HEK293T (cell line): ENCODE measurements around the gene CSF1R.

Experiments used
- CTCF ChIA-PET: fragments of 350-600 bp; formaldehyde crosslinking; extraction: SDS; loops from one replicate; lab custom pipeline; 2021; ENCODE audit warnings: antibody characterized with exemption, inconsistent platforms; lab: Yijun Ruan, JAX
- POLR2A ChIA-PET: fragments of 350-600 bp; formaldehyde crosslinking; extraction: SDS; loops from one replicate; lab custom pipeline; 2020; ENCODE audit warnings: antibody characterized with exemption, inconsistent platforms; lab: Yijun Ruan, JAX
- DNase-seq: peaks from one replicate; pipeline ENCODE4 v3.0.0; 2012; ENCODE audit warnings: mixed read lengths; ENCODE audit errors: extremely low spot score
- ARNT ChIP-seq: fragments of 450-650 bp; IDR thresholded peaks from 2 replicates; pipeline ENCODE4 v1.6.1; 2017; ENCODE audit warnings: mild to moderate bottlenecking
- BHLHE40 ChIP-seq: fragments of 450-650 bp; IDR thresholded peaks from 2 replicates; pipeline ENCODE4 v1.6.1; 2016; ENCODE audit warnings: mild to moderate bottlenecking, moderate library complexity, borderline replicate concordance
- CTBP1 ChIP-seq: fragments of 450-650 bp; IDR thresholded peaks from 2 replicates; pipeline ENCODE4 v1.6.1; 2016; ENCODE audit warnings: borderline replicate concordance
- ELF4 ChIP-seq: fragments of 450-650 bp; IDR thresholded peaks from 2 replicates; pipeline ENCODE4 v1.6.1; 2017; ENCODE audit warnings: antibody characterized with exemption
- FOXA1 ChIP-seq: fragments of 450-650 bp; IDR thresholded peaks from 2 replicates; pipeline ENCODE4 v1.6.1; 2016; ENCODE audit warnings: mild to moderate bottlenecking
- FOXK2 ChIP-seq: fragments of 450-650 bp; IDR thresholded peaks from 2 replicates; pipeline ENCODE4 v1.6.1; 2016; ENCODE audit warnings: mild to moderate bottlenecking
- FOXM1 ChIP-seq: fragments of 450-650 bp; IDR thresholded peaks from 2 replicates; pipeline ENCODE4 v1.6.1; 2017; ENCODE audit warnings: mild to moderate bottlenecking, borderline replicate concordance
- HDGF ChIP-seq: fragments of 450-650 bp; IDR thresholded peaks from 2 replicates; pipeline ENCODE4 v1.6.1; 2017; ENCODE audit warnings: antibody characterized with exemption, borderline replicate concordance
- L3MBTL2 ChIP-seq: fragments of 450-650 bp; conservative IDR thresholded peaks from 2 replicates; pipeline ENCODE4 v1.6.1; 2016; ENCODE audit warnings: mild to moderate bottlenecking
- LEF1 ChIP-seq: fragments of 450-650 bp; IDR thresholded peaks from 2 replicates; pipeline ENCODE4 v1.6.1; 2017; ENCODE audit warnings: mild to moderate bottlenecking, borderline replicate concordance
- NFRKB ChIP-seq: fragments of 450-650 bp; IDR thresholded peaks from 2 replicates; pipeline ENCODE4 v1.6.1; 2016; ENCODE audit warnings: mild to moderate bottlenecking, moderate library complexity
- SP1 ChIP-seq: fragments of 450-650 bp; IDR thresholded peaks from 2 replicates; pipeline ENCODE4 v1.6.1; 2017
- SUZ12 ChIP-seq: fragments of 450-650 bp; IDR thresholded peaks from 2 replicates; pipeline ENCODE4 v1.6.1; 2016; ENCODE audit warnings: mild to moderate bottlenecking
- TARDBP ChIP-seq: fragments of 450-650 bp; IDR thresholded peaks from 2 replicates; pipeline ENCODE4 v1.6.1; 2016
- ZNF384 ChIP-seq: fragments of 450-650 bp; IDR thresholded peaks from 2 replicates; pipeline ENCODE4 v1.6.1; 2016
- TF ChIP-seq, protein P1 (sequence below): fragments of 450-650 bp; IDR thresholded peaks from 2 replicates; pipeline ENCODE4 v1.6.1; 2016

Gene CSF1R

DNA sequence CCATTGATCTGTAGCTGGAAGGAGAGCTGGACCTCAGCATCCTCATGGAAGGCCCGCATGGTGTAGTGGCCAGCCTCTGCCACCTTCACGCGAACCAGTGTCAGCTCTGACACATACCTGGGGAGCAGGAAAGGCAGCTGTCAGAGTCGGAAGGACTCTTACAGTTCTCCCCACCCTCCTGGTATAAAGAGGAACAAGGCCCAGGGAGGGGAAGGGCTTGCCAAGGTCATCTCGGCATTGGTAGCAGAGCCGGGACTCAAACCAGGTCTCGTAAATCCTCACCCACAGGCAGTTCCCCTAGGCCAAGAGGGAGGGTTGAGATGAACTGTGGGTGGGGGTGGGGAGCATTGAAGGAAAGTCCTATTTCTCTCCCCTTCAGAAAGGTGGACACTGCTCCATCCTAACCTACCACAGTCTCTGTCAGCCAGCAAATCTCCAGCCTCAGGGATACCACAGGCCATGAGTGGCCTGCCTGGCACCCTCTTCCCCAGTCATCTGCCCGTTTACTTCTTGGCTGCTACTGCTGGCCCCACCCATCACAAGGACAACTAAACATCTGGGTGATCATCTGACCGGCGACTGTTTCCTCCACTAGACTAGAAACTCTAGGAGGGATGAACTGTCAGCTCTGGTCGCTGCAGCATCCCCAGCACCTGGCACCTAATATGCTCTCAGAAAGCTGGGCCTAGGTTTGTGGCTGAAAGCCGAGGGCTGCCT lies 45.8 kb upstream of the CSF1R start:
- TF ChIP-seq ZNF384 = no peak
- TF ChIP-seq NFRKB = no peak
- no peak for TF ChIP-seq ARNT
- no peak for TF ChIP-seq FOXM1
- no peak for TF ChIP-seq CTBP1
- no peak for TF ChIP-seq SUZ12
- TF ChIP-seq, protein P1, sequence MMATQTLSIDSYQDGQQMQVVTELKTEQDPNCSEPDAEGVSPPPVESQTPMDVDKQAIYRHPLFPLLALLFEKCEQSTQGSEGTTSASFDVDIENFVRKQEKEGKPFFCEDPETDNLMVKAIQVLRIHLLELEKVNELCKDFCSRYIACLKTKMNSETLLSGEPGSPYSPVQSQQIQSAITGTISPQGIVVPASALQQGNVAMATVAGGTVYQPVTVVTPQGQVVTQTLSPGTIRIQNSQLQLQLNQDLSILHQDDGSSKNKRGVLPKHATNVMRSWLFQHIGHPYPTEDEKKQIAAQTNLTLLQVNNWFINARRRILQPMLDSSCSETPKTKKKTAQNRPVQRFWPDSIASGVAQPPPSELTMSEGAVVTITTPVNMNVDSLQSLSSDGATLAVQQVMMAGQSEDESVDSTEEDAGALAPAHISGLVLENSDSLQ = no peak
- TF ChIP-seq FOXK2 = no peak
- no peak for TF ChIP-seq SP1
- no peak for TF ChIP-seq L3MBTL2
- TF ChIP-seq ELF4 = no peak
- TF ChIP-seq TARDBP = no peak
- no peak for TF ChIP-seq BHLHE40
- TF ChIP-seq LEF1 = no peak
- no peak for TF ChIP-seq HDGF
- no peak for TF ChIP-seq FOXA1
- CTCF ChIA-PET = interaction anchor here (1.7 kb wide), 1 partner anchor 31 kb away, joined by 4 read pairs; no protein-coding TSS in a partner anchor
- POLR2A ChIA-PET = no interaction called here

GRCh38 chr5:150131461-150131860 lies 45.1 kb upstream of the CSF1R start:
- POLR2A ChIA-PET = no interaction called here
- TF ChIP-seq TARDBP (no peak), ZNF384 (no peak), ARNT (no peak), HDGF (no peak), NFRKB (no peak), LEF1 (no peak), CTBP1 (no peak), ELF4 (no peak), FOXA1 (no peak), L3MBTL2 (no peak), FOXK2 (no peak), BHLHE40 (no peak), FOXM1 (no peak), SP1 (no peak), SUZ12 (no peak)
- TF ChIP-seq, protein P1 = no peak
- no peak for DNase-seq
- CTCF ChIA-PET = interaction anchor here (1.7 kb wide), 1 partner anchor 31 kb away, joined by 4 read pairs; no protein-coding TSS in a partner anchor

More for the DNA sequence above, 45.8 kb upstream of the CSF1R start:
- no peak for DNase-seq

DNA sequence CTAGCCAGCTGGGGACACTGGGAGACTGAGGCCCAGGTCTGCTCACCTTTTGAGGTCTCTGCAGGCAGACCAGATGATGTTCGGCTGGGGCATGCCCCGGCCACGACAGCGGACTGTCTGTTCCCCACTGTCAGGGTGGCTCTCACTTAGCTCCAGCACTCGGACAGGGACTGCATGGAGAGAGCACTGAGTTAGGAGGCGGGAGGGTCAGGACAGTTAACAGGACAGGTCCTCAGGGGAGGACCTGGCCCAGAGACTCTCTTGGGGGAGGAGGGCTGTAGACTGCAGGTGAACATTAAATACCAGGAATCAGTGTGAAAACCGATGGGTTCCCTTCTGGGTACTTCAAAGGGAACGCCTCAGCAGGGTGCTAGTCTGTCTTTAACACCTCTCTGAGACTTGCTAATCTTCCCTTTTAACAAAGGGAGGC lies 44.2 kb upstream of the CSF1R start:
- POLR2A ChIA-PET = no interaction called here
- DNase-seq = no peak
- no peak for TF ChIP-seq CTBP1
- no peak for TF ChIP-seq ZNF384
- TF ChIP-seq LEF1 = no peak
- TF ChIP-seq TARDBP = no peak
- no peak for TF ChIP-seq ARNT
- TF ChIP-seq SP1 = no peak
- TF ChIP-seq, protein P1 = no peak
- no peak for TF ChIP-seq NFRKB
- no peak for TF ChIP-seq FOXM1
- no peak for TF ChIP-seq FOXK2
- TF ChIP-seq HDGF = no peak
- TF ChIP-seq L3MBTL2 = no peak
- TF ChIP-seq ELF4 = no peak
- no peak for TF ChIP-seq BHLHE40
- no peak for TF ChIP-seq SUZ12
- TF ChIP-seq FOXA1 = no peak
- CTCF ChIA-PET = interaction anchor here (0.6 to 1.7 kb wide), 7 partner anchors 8 to 715 kb away, joined by 3 to 6 read pairs (median 4); no protein-coding TSS in a partner anchor

- ChIA-PET POLR2A (no interaction called here), CTCF (interaction anchor here (0.6 to 1.7 kb wide), 10 partner anchors 7 to 716 kb away, joined by 3 to 6 read pairs (median 3); no protein-coding TSS in a partner anchor)
- peak; percentile 84 for DNase-seq
- TF ChIP-seq, protein P1 = no peak
- TF ChIP-seq SP1 (no peak), BHLHE40 (no peak), L3MBTL2 (no peak; the same call in 1 of the 2 replicates), FOXK2 (no peak), ZNF384 (no peak), FOXM1 (no peak), TARDBP (no peak), LEF1 (no peak), SUZ12 (no peak), ARNT (no peak), CTBP1 (no peak), HDGF (no peak), FOXA1 (no peak), NFRKB (no peak), ELF4 (no peak)
Measured at GRCh38 chr5:150129813-150130492, 43.6 kb upstream of the CSF1R start.

- ChIA-PET CTCF (interaction anchor here (0.6 to 1.6 kb wide), 4 partner anchors 17 to 222 kb away, joined by 3 to 5 read pairs (median 3); no protein-coding TSS in a partner anchor), POLR2A (no interaction called here)
- TF ChIP-seq HDGF = no peak
- TF ChIP-seq SP1 = no peak
- TF ChIP-seq FOXM1 = no peak
- no peak for TF ChIP-seq NFRKB
- TF ChIP-seq FOXK2 = no peak
- TF ChIP-seq SUZ12 = no peak
- DNase-seq = no peak
Measured at GRCh38 chr5:150129454-150129812, 43.1 kb upstream of the CSF1R start.
